HG03196 (cell line): ENCODE measurements around the gene TRAM2.
A peak's percentile ranks its signal among the peaks of the same experiment; 100 is the strongest.
"Not testable (repeated sequence)": the region's sequence is repeated elsewhere in the genome, so short reads cannot be mapped to it uniquely, and the experiment has no call there.

ENCODE experiments used
- ATAC-seq: cut with Tn5 transposase; IDR thresholded peaks from one replicate; pipeline ENCODE4 v1.9.1; 2021; ENCODE audit not compliant: unreplicated experiment

Gene TRAM2

GRCh38 chr6:52497652-52498408, 79.0 kb downstream of the TRAM2 start:
- ATAC-seq: peak; percentile 77

- no peak for ATAC-seq
These were observed 80.2 kb downstream of the TRAM2 start for GRCh38 chr6:52496631-52497030.

GRCh38 chr6:52495922-52496321, 80.9 kb downstream of the TRAM2 start:
- no peak for ATAC-seq

GRCh38 chr6:52494298-52495072, 82.4 kb downstream of the TRAM2 start:
- ATAC-seq: no peak

GRCh38 chr6:52493669-52494068, 83.2 kb downstream of the TRAM2 start:
- ATAC-seq: no peak

- peak; percentile 44 for ATAC-seq
These were observed 85.4 kb downstream of the TRAM2 start for GRCh38 chr6:52491203-52492069.

- no peak for ATAC-seq
These were observed 87.0 kb downstream of the TRAM2 start for GRCh38 chr6:52489881-52490280.

GRCh38 chr6:52483671-52484003, 93.2 kb downstream of the TRAM2 start:
- no peak for ATAC-seq

GRCh38 chr6:52482903-52483670, 93.8 kb downstream of the TRAM2 start:
- no peak for ATAC-seq

GRCh38 chr6:52475307-52475706, 101.6 kb downstream of the TRAM2 start:
- no peak for ATAC-seq

GRCh38 chr6:52474173-52474572, 102.7 kb downstream of the TRAM2 start:
- no peak for ATAC-seq

- ATAC-seq: not testable (repeated sequence)
These were observed 115.7 kb downstream of the TRAM2 start for GRCh38 chr6:52461194-52461593.

GRCh38 chr6:52457096-52457495, 119.8 kb downstream of the TRAM2 start:
- no peak for ATAC-seq

- no peak for ATAC-seq
These were observed 122.3 kb downstream of the TRAM2 start for GRCh38 chr6:52454556-52454955.
